ENCODE results near the gene FTSJ1. TPM values are rescaled to one million over a fixed set of nuclear protein-coding genes. Genes with fewer than 3 reads are reported as not detected.
"Not testable (repeated sequence)": the region's sequence is repeated elsewhere in the genome, so short reads cannot be mapped to it uniquely, and the experiment has no call there.

The FTSJ1 gene
- total and polyA plus RNA-seq, 2 of the 4 experiments (the other 2 are of a cell fraction), result 50.8 to 59.9 TPM

DNA sequence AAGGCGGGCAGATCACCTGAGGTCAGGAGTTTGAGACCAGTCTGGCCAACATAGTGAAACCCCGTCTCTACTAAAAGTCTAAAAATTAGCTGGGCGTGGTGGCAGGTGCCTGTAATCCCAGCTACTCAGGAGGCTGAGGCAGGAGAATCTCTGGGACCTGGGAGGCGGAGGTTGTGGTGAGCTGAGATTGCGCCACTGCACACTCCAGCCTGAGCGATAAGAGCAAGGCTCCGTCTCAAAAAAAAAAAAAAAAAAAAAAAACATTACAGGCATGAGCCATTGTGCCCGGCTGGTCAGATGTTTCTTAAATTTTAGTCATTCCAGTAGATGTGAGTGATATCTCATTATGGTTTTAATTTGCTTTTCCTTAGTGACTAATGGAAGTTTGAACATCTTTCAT lies 49.9 kb downstream of the FTSJ1 start:
- H3K56ac ChIP-seq (ENCODE audit: extremely low read depth, insufficient read depth, low read length); H2AFZ ChIP-seq (replicated peaks; ENCODE audit: low read length, poor library complexity); H3K27ac ChIP-seq (ENCODE audit: insufficient read depth, low read length); H2BK15ac ChIP-seq (ENCODE audit: low read depth, low read length); H4K20me1 ChIP-seq (ENCODE audit: insufficient read depth, low read length); H2AK9ac ChIP-seq (replicated peaks; ENCODE audit: low read depth, low read length, poor library complexity); DNase-seq; H2AK5ac ChIP-seq (ENCODE audit: low read depth, low read length); BruUV-seq (replicated peaks); H3K4me3 ChIP-seq (ENCODE audit: insufficient read depth, low read depth, low read length); H3K9me3 ChIP-seq (ENCODE audit: control insufficient read depth, insufficient read depth, low read length); H3K4me1 ChIP-seq (ENCODE audit: control insufficient read depth, insufficient read depth, low read length); H4K91ac ChIP-seq (ENCODE audit: insufficient read depth, low read depth, low read length); H2BK20ac ChIP-seq (ENCODE audit: low read depth, low read length); H3K4me2 ChIP-seq (ENCODE audit: low read depth, low read length); H2BK120ac ChIP-seq (ENCODE audit: low read depth, low read length); H3K9me1 ChIP-seq (ENCODE audit: insufficient read depth, low read length); ATAC-seq (ENCODE audit: low read depth); H3K9ac ChIP-seq (ENCODE audit: low read depth, low read length); H3K79me1 ChIP-seq (ENCODE audit: low read depth in 1 of 2, low read length in 2 of 2); H4K8ac ChIP-seq (ENCODE audit: low read depth in 2 of 2, low read length in 2 of 2); H3K18ac ChIP-seq (ENCODE audit: low read depth, low read length); dilution Hi-C loops (cut with HindIII; ENCODE audit: low sequenced_read_pairs, unreplicated experiment); intact Hi-C loops (cut with micrococcal nuclease); H4K5ac ChIP-seq (ENCODE audit: low read depth, low read length); in situ Hi-C loops (cut with MboI; ENCODE audit: low sequenced_read_pairs); H3K4ac ChIP-seq (ENCODE audit: low read depth, low read length); H3K27me3 ChIP-seq (ENCODE audit: control insufficient read depth, insufficient read depth, low read length); H2BK5ac ChIP-seq (ENCODE audit: low read depth, low read length, poor library complexity, severe bottlenecking); H3K14ac ChIP-seq (replicated peaks; ENCODE audit: low read depth, low read length); H3K36me3 ChIP-seq (ENCODE audit: control insufficient read depth, insufficient read depth, low read length); H3K23ac ChIP-seq (ENCODE audit: low read depth, low read length); CTCF ChIA-PET: not testable (repeated sequence)
- WGBS, 2 experiments (ENCODE audit: extremely low coverage in 2 of 2, insufficient read length in 1 of 2), result 86% methylated on average over 1 of the region's 8 CpGs; no CpG with 5 or more reads in 1 of the 2 experiments
- POLR2A ChIA-PET (ENCODE audit: unreplicated experiment), result interaction anchor here (0.6 kb wide), 1 partner anchor 645 kb away, joined by 5 read pairs; no protein-coding TSS in a partner anchor
